Activated CD8-positive, alpha-beta memory T cell treated with anti-CD3 and anti-CD28 coated beads, Interleukin-2, amount 10 ng/mL, durations not matched to agents 7 days and 5 days (primary cell): ENCODE data around the gene BRICD5. TPM values are rescaled to one million over a fixed set of nuclear protein-coding genes. Genes with fewer than 3 reads are reported as not detected.

ENCODE experiments used
- ATAC-seq: fragments of 150-1000 bp; cut with Tn5 transposase; one replicate; pipeline ENCODE4 v1.10.0; 2021; ENCODE audit warnings: moderate library complexity
- CTCF ChIA-PET: fragments of 350-600 bp; sonication (Branson Sonifier 250); formaldehyde crosslinking; loops from one replicate; lab custom pipeline; 2021; ENCODE audit warnings: antibody characterized with exemption; lab: Charles Lee
- DNase-seq: peaks from one replicate; pipeline ENCODE4 v3.0.0-alpha.2; 2020
- H3K27ac Mint-ChIP-seq: one replicate; pipeline ENCODE4 v1.8.0; 2021; ENCODE audit warnings: mild to moderate bottlenecking, mixed read lengths
- H3K27me3 Mint-ChIP-seq: one replicate; pipeline ENCODE4 v1.8.0; 2021; ENCODE audit warnings: mixed read lengths
- H3K36me3 Mint-ChIP-seq: one replicate; pipeline ENCODE4 v1.8.0; 2021; ENCODE audit warnings: mild to moderate bottlenecking, mixed read lengths
- H3K4me1 Mint-ChIP-seq: one replicate; pipeline ENCODE4 v1.8.0; 2021; ENCODE audit warnings: mixed read lengths
- H3K4me3 Mint-ChIP-seq: one replicate; pipeline ENCODE4 v1.8.0; 2021; ENCODE audit warnings: mild to moderate bottlenecking, moderate library complexity, mixed read lengths
- H3K9me3 Mint-ChIP-seq: one replicate; pipeline ENCODE4 v1.8.0; 2022; ENCODE audit warnings: low read depth, mixed read lengths
- total RNA-seq, 2 experiments: library from RNA; stranded (reverse); gene quantifications; one replicate each; pipeline ENCODE4 v1.2.3, GENCODE V29; 2021

The BRICD5 gene
- total RNA-seq, 2 experiments from 2014 or later = 13.2 to 20.4 TPM

DNA sequence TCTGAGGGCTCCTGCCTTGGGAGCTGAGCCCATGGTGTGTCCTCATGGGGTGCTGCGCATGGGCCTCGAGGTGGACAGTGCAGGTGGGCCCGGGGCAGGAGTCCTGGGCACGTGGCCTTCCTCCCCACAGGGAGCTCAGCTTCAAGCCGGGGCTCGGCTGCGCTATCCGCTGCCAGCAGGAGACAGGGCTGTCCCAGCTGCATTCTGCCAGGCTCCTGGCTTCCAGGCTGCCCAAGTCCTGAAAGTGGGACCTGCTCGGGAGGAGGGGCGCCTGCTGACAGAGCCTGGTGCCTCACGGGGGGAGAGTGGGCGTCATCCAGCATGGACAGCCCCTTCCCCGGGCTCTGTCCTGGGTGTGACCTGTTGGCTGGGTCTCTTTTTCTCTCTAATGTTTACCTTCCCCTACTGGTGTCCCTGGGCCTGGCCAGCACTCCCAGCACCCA is 48.0 kb downstream of the BRICD5 start:
- no peaks in the 10 kb centered on the region for H3K27me3 Mint-ChIP-seq
- peaks cover 14% of the 10 kb centered on the region for H3K36me3 Mint-ChIP-seq
- no peak for ATAC-seq
- H3K9me3 Mint-ChIP-seq = no peaks in the 10 kb centered on the region
- CTCF ChIA-PET = interaction anchor here (1.4 kb wide), 1 partner anchor 159 kb away, joined by 3 read pairs; no protein-coding TSS in a partner anchor
- no peak overlapping the region for H3K27ac Mint-ChIP-seq
- no peak overlapping the region for H3K4me3 Mint-ChIP-seq
- no peaks in the 10 kb centered on the region for H3K4me1 Mint-ChIP-seq
- no peak for DNase-seq

DNA sequence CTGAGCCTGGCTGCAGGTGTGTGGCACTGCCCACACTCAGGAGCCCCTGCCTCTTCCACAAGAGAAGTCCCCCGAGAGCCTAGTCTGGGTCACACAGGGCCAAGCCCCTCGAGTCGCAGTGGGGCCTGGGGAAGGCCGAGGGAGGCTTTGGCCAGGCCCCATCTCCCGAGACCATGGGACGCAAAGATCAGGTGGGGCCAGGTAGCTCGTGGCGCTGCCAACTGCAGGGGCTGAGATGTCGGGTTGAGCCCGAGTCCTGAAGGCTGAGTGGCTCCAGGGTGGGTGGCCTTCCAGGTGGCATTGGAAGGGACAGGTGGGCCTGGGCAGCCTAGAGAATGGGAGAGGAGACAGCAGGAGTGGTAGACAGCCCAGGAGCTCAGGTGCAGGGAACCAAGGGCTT is 48.8 kb downstream of the BRICD5 start:
- Mint-ChIP-seq H3K27me3 (no peaks in the 10 kb centered on the region), H3K27ac (no peak overlapping the region), H3K36me3 (peaks cover 14% of the 10 kb centered on the region), H3K4me3 (no peak overlapping the region), H3K9me3 (no peaks in the 10 kb centered on the region), H3K4me1 (peaks cover 7% of the 10 kb centered on the region)
- ATAC-seq (no peak), DNase-seq (no peak)
- CTCF ChIA-PET = interaction anchor here (1.4 kb wide), 1 partner anchor 158 kb away, joined by 3 read pairs; no protein-coding TSS in a partner anchor

DNA sequence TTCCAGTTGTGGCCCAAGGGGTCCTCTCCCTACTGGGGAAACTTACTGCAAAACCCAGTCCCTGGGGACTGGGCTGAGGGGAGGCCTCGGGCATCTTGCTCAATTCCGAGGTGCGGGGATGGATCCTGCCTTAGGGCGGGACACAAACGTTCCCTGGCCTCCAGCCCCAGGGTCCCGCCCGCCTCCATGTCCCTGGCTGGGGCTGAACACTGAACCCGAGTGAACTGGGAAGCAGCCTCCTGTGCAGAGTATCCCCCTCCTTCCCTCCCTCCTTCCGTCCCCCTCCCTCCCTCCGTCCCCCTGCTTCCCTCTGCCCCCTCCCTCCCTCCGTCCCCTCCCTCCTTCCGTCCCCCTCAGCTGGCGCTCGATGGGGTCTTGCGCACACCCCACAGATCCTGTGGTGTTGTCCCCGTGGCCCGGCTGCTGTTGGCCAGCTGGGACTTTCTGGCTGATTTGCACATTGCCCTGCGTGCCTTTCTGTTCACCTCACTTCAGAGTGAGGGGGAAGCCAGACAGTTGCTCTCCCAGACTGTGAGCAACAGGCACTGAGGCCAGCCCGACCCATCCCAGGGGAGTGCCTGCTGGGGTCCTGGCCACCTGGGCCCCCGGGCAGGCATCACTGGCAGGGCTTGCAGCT is 49.6 kb downstream of the BRICD5 start:
- CTCF ChIA-PET = no interaction called here
- DNase-seq (no peak), ATAC-seq (no peak)
- Mint-ChIP-seq H3K27ac (no peak overlapping the region), H3K4me3 (no peak overlapping the region), H3K36me3 (peaks cover 11% of the 10 kb centered on the region), H3K9me3 (no peaks in the 10 kb centered on the region), H3K4me1 (peaks cover 14% of the 10 kb centered on the region), H3K27me3 (no peaks in the 10 kb centered on the region)

Other genes starting within 250 kb of the BRICD5 start
- 1,000 to 10,000 TPM; 2,823 to 3,048 TPM for gene RPS2, start 246.0 kb downstream of the BRICD5 start, total RNA-seq
- not detected for gene RNF151, start 244.0 kb downstream of the BRICD5 start, total RNA-seq
- 10 to 100 TPM; 41.9 to 42.3 TPM for gene TBL3, start 238.8 kb downstream of the BRICD5 start, total RNA-seq
- gene NOXO1, start 229.4 kb downstream of the BRICD5 start, total RNA-seq = under 1 TPM in 1 of 2 experiments, not detected in 1; 0.26 TPM
- gene GFER, start 226.7 kb downstream of the BRICD5 start, total RNA-seq = 10 to 100 TPM; 33.5 to 40.9 TPM
- 10 to 100 TPM in 1 of 2 experiments, 1 to 10 TPM in 1; 6.4 to 17.6 TPM for gene SYNGR3, start 220.9 kb downstream of the BRICD5 start, total RNA-seq
- 10 to 100 TPM; 76.2 to 94.5 TPM for gene ZNF598, start 201.0 kb downstream of the BRICD5 start, total RNA-seq
- 1 to 10 TPM; 1.1 to 6.3 TPM for gene NPW, start 191.1 kb downstream of the BRICD5 start, total RNA-seq
- gene NHERF2, start 184.0 kb downstream of the BRICD5 start, total RNA-seq = 1 to 10 TPM; 1.3 to 2.2 TPM
- 10 to 100 TPM; 34.3 to 37.5 TPM for gene NTHL1, start 163.0 kb downstream of the BRICD5 start, total RNA-seq
- gene TSC2, start 162.9 kb downstream of the BRICD5 start, total RNA-seq = 100 to 1,000 TPM; 101 to 115 TPM
- 100 to 1,000 TPM in 1 of 2 experiments, 10 to 100 TPM in 1; 60.1 to 100 TPM for gene PKD1, start 75.0 kb downstream of the BRICD5 start, total RNA-seq
- under 1 TPM; 0.68 to 0.70 TPM for gene RAB26, start 62.2 kb downstream of the BRICD5 start, total RNA-seq
- gene TRAF7, start 55.1 kb downstream of the BRICD5 start, total RNA-seq = 10 to 100 TPM; 59.5 to 72.9 TPM
- under 1 TPM in 1 of 2 experiments, not detected in 1; 0.09 TPM for gene CASKIN1, start 14.3 kb downstream of the BRICD5 start, total RNA-seq
- gene MLST8, start 5.4 kb downstream of the BRICD5 start, total RNA-seq = 10 to 100 TPM; 38.9 to 45.7 TPM
- 10 to 100 TPM; 29.8 to 34.8 TPM for gene PGP, start 4.0 kb upstream of the BRICD5 start, total RNA-seq
- 10 to 100 TPM; 31.3 to 37.1 TPM for gene E4F1, start 12.7 kb upstream of the BRICD5 start, total RNA-seq
- gene DNASE1L2, start 25.6 kb upstream of the BRICD5 start, total RNA-seq = 1 to 10 TPM; 1.5 to 2.0 TPM
- 10 to 100 TPM; 48.9 to 57.3 TPM for gene ECI1, start 40.7 kb upstream of the BRICD5 start, total RNA-seq
- 100 to 1,000 TPM; 310 to 324 TPM for gene RNPS1, start 57.3 kb upstream of the BRICD5 start, total RNA-seq
- 10 to 100 TPM in 1 of 2 experiments, 1 to 10 TPM in 1; 6.4 to 10.9 TPM for gene ABCA3, start 129.9 kb upstream of the BRICD5 start, total RNA-seq
- 100 to 1,000 TPM in 1 of 2 experiments, 10 to 100 TPM in 1; 84.2 to 103 TPM for gene CCNF, start 218.6 kb upstream of the BRICD5 start, total RNA-seq
- gene TEDC2, start 249.2 kb upstream of the BRICD5 start, total RNA-seq = 10 to 100 TPM; 24.9 to 27.5 TPM